HG02763 (cell line): ENCODE data around the gene ZNG1F.
"Not testable (repeated sequence)": the region's sequence is repeated elsewhere in the genome, so short reads cannot be mapped to it uniquely, and the experiment has no call there.

Source experiments
- ATAC-seq: cut with Tn5 transposase; IDR thresholded peaks from one replicate; pipeline ENCODE4 v1.9.1; 2021; ENCODE audit warnings: mild to moderate bottlenecking, moderate library complexity; ENCODE audit not compliant: unreplicated experiment

The ZNG1F gene

GRCh38 chr9:41123812-41124211, 65.3 kb downstream of the ZNG1F start:
- ATAC-seq = not testable (repeated sequence)

GRCh38 chr9:41123396-41123795, 65.7 kb downstream of the ZNG1F start:
- ATAC-seq = not testable (repeated sequence)

GRCh38 chr9:41120696-41121095, 68.4 kb downstream of the ZNG1F start:
- ATAC-seq = not testable (repeated sequence)

- not testable (repeated sequence) for ATAC-seq
These were observed 69.4 kb downstream of the ZNG1F start for GRCh38 chr9:41119719-41120118.

- not testable (repeated sequence) for ATAC-seq
These were observed 69.8 kb downstream of the ZNG1F start for GRCh38 chr9:41119311-41119710.

GRCh38 chr9:41113348-41113747, 75.8 kb downstream of the ZNG1F start:
- ATAC-seq = not testable (repeated sequence)

GRCh38 chr9:41111414-41111813, 77.7 kb downstream of the ZNG1F start:
- ATAC-seq = not testable (repeated sequence)

- ATAC-seq = not testable (repeated sequence)
These were observed 78.2 kb downstream of the ZNG1F start for GRCh38 chr9:41110913-41111312.

- not testable (repeated sequence) for ATAC-seq
These were observed 79.9 kb downstream of the ZNG1F start for GRCh38 chr9:41109253-41109652.

- not testable (repeated sequence) for ATAC-seq
These were observed 80.3 kb downstream of the ZNG1F start for GRCh38 chr9:41108816-41109215.

GRCh38 chr9:41106472-41107116, 82.5 kb downstream of the ZNG1F start:
- not testable (repeated sequence) for ATAC-seq

GRCh38 chr9:41105557-41106253, 83.4 kb downstream of the ZNG1F start:
- not testable (repeated sequence) for ATAC-seq

GRCh38 chr9:41104542-41104941, 84.6 kb downstream of the ZNG1F start:
- not testable (repeated sequence) for ATAC-seq

- not testable (repeated sequence) for ATAC-seq
These were observed 88.6 kb downstream of the ZNG1F start for GRCh38 chr9:41100508-41100907.

GRCh38 chr9:41098759-41099158, 90.4 kb downstream of the ZNG1F start:
- not testable (repeated sequence) for ATAC-seq

GRCh38 chr9:41095060-41095459, 94.1 kb downstream of the ZNG1F start:
- not testable (repeated sequence) for ATAC-seq

GRCh38 chr9:41094010-41094773, 94.9 kb downstream of the ZNG1F start:
- ATAC-seq = not testable (repeated sequence)

GRCh38 chr9:41090922-41091321, 98.2 kb downstream of the ZNG1F start:
- not testable (repeated sequence) for ATAC-seq

- ATAC-seq = not testable (repeated sequence)
These were observed 98.7 kb downstream of the ZNG1F start for GRCh38 chr9:41090386-41090785.

GRCh38 chr9:41088450-41089059, 100.6 kb downstream of the ZNG1F start:
- ATAC-seq = not testable (repeated sequence)

- ATAC-seq = not testable (repeated sequence)
These were observed 101.2 kb downstream of the ZNG1F start for GRCh38 chr9:41087929-41088328.
